GM13977 (cell line): ENCODE results near the gene MMP14.

ENCODE experiments used
- DNase-seq: peaks from one replicate; pipeline ENCODE4 v3.0.0; 2012; ENCODE audit warnings: low spot score
- CTCF ChIP-seq: IDR thresholded peaks from 2 replicates; pipeline ENCODE4 v1.5.1; 2012; ENCODE audit warnings: mild to moderate bottlenecking, control low read depth; ENCODE audit not compliant: insufficient read depth; ENCODE audit errors: extremely low read depth, missing control alignments
- in situ Hi-C: fragments of 300-500 bp; cut with MboI; formaldehyde crosslinking; loops from one replicate; pipeline ENCODE4 v1.12.0; 2022; ENCODE audit warnings: low sequenced_read_pairs, low pct_unique_long_range_greater_than_20kb, mixed read lengths, inconsistent platforms; ENCODE audit not compliant: unreplicated experiment

Gene MMP14

GRCh38 chr14:22796087-22796707, 40.2 kb upstream of the MMP14 start:
- in situ Hi-C loops = no loop called here
- TF ChIP-seq CTCF = no peak
- no peak for DNase-seq

DNA sequence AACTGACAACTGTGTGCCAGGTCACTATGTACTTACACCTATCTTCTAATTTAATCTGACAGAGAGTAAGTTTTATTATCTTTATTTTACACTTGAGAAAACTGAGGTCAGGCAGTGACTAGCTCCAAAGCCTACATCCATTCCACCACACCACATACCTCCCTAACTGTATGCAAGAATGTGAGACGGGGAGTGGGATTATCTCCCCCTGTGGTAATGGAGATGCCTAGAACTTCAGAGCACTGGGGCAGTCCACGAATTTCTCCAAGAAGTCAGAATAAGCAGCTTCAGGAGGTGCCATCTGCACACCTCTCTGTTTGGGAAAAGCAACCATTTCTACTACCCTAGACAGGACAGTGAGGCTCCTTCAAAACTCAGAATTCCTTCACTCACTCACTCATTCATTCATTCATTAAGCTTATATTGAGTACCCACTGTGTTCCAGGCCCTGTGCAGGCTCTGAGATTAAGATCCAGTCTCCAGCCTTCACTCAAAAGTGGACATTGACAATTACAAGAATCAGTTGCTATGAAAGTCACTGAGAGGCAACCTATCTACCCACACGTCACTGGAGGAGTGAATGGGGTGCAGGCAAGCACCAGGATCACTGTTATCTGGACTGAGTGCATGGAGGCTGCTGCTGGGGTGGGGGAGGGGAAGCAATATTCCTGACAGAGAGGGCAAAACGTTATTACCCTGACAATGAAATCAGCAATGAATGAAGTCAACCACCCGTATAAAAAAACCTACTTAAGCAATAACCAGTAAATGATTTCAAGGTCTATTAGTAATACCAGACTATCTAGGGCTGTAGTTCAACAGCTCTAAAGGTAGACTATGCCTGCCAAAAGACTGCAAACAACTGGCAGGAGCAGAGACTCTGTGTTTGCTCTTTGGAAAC, 39.1 kb upstream of the MMP14 start:
- in situ Hi-C loops = no loop called here
- DNase-seq = no peak
- TF ChIP-seq CTCF = no peak

DNA sequence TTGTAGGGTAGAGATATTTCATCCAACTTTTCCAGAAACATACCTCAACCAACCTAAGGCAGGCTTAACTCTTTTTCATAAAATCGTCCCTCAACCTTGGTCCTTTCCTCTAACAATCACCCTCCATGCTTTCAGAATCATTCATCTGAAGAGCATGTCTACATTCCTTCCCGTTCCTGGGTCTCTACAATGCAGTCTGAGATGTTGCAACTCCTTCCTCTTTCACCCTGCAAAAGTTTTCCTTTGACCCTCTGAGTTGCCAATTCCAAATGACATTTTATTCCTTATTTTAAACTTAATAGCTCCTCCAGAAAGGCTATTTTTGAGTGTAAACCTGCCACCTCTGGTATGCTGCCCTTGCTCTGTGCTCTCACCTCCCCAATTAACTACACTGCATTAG, 37.9 kb upstream of the MMP14 start:
- no peak for TF ChIP-seq CTCF
- in situ Hi-C loops = no loop called here
- DNase-seq = no peak

DNA sequence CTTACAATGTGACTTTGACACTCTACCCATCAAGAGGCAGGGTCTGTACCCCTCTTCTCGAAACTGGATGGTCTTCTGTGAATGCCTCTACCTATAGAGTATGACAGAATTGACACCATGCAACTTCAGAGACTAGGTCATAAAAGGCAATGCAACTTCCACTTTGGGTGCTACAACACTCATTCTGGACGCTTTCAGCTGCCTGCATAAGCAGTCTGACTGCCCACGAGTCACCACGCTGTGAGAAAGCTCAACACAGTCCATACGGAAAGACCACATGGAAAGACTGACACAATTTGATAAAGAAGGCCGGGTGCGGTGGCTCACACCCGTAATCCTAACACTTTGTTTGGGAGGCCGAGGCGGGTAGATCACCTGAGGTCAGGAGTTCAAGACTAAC, 36.0 kb upstream of the MMP14 start:
- in situ Hi-C loops = no loop called here
- no peak for DNase-seq
- no peak for TF ChIP-seq CTCF

- no peak for DNase-seq
- in situ Hi-C loops = no loop called here
Observed at GRCh38 chr14:22801716-22802115, 34.7 kb upstream of the MMP14 start.

More at GRCh38 chr14:22801716-22802115, 34.7 kb upstream of the MMP14 start:
- TF ChIP-seq CTCF = no peak
